Breast epithelium (tissue), 3 donors: ENCODE measurements around the gene PAX4.

ENCODE experiments used
- CTCF ChIP-seq, 3 donors: fragments of 450-650 bp; IDR thresholded peaks; one replicate each; pipeline ENCODE4 v1.5.1; 2016 to 2017; ENCODE audit warnings: antibody characterized with exemption in 3 of 3, mild to moderate bottlenecking in 3 of 3, moderate library complexity in 3 of 3
- POLR2AphosphoS5 ChIP-seq, 3 donors: sonication (generic); formaldehyde crosslinking; IDR thresholded peaks; one replicate each; pipeline ENCODE4 v1.6.1; 2017; ENCODE audit warnings: antibody characterized with exemption in 3 of 3

- TF ChIP-seq POLR2AphosphoS5 (IDR thresholded peaks at IDR 0.05): no peak
- TF ChIP-seq CTCF (IDR thresholded peaks at IDR 0.05): no peak
These were observed 51.7 kb downstream of the PAX4 start for GRCh38 chr7:127566242-127566641.
